OCI-LY3 (cell line): Measurements from ENCODE around the gene IRF2BP2.

ENCODE experiments used
- CTCF ChIP-seq: fragments of 200-600, 300-600 bp; sonication (generic); IDR thresholded peaks from 2 replicates; pipeline ENCODE4 v1.5.1; 2014; ENCODE audit warnings: antibody characterized with exemption, low read length, low read depth
- EZH2phosphoT487 ChIP-seq: fragments of 200-600 bp; shearing (Covaris generic); IDR thresholded peaks from 2 replicates; pipeline ENCODE4 v1.6.1; 2018; ENCODE audit warnings: antibody characterized with exemption, mixed run types, low read depth

DNA sequence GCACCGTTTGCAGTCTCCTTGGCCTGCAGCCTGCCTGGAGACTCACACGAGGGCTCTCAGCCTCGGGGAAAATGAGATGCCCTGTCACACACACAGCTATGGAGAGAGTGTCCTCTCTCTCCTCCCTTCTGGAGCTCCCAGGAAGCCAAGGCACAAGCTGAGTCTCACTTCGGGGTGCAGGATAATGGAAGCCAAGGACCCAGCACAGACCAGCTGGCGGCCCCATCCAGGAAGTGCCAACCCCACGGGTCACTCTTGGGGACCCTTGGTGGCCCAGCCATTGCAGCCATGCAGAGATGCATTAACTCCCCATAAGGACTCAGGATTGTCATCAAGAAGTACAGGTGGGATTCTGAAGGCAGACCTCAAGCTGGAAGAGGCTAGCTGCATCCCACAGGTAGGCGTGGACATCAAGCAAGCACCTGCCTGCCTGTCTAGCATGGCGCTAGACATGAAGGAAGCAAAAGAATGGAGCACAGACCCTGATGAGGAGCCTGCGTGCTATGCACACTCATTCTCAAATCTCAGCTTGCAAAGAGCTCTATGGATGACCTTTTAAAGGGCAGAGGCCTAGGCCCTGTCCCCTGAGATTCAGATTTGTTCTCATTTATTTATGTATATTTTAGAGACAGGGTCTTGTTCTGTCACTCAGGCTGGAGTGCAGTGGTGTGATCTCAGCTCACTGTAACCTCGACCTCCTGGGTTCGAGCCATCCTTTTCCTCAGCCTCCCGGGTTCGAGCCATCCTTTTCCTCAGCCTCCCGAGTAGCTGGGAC lies 49.9 kb downstream of the IRF2BP2 start:
- no peak for TF ChIP-seq CTCF
- TF ChIP-seq EZH2phosphoT487: no peak
